ENCODE results near the gene TRIO. TPM values are rescaled to one million over a fixed set of nuclear protein-coding genes. Genes with fewer than 3 reads are reported as not detected.

Gene TRIO
- total RNA-seq, 4 donors from 2014 or later: 21.2 to 105 (median 47.6) TPM

- H3K4me1 ChIP-seq: peaks cover 0 to 10% (median 4%) of the 10 kb centered on the region in 3 donors
- intact Hi-C loops (cut with DNase I): no loop called here
- H3K27ac ChIP-seq: no peak overlapping the region
- H3K36me3 ChIP-seq: peaks cover 0 to 50% (median 9%) of the 10 kb centered on the region in 3 donors
- no peaks in the 10 kb centered on the region for H3K27me3 ChIP-seq
- H3K4me3 ChIP-seq: no peak overlapping the region
- DNase-seq: no peak
- H3K9me3 ChIP-seq: no peaks in the 10 kb centered on the region
- TF ChIP-seq CTCF (IDR thresholded peaks at IDR 0.05) (no peak), POLR2A (IDR thresholded peaks at IDR 0.05) (no peak)
- 88 to 89% methylated on average over 3 of the region's 3 CpGs for WGBS, 2 donors
Measured at GRCh38 chr5:14401639-14402038, 258.5 kb downstream of the TRIO start.

- Histone ChIP-seq H3K27ac (no peak overlapping the region), H3K27me3 (no peaks in the 10 kb centered on the region), H3K4me3 (no peak overlapping the region), H3K4me1 (peaks cover 0 to 13% (median 4%) of the 10 kb centered on the region in 3 donors), H3K9me3 (no peaks in the 10 kb centered on the region), H3K36me3 (peaks cover 0 to 52% (median 11%) of the 10 kb centered on the region in 3 donors)
- no peak for DNase-seq
- 80 to 88% methylated on average over 6 of the region's 6 CpGs for WGBS, 2 donors
- no peak for TF ChIP-seq CTCF (IDR thresholded peaks at IDR 0.05)
- TF ChIP-seq POLR2A (IDR thresholded peaks at IDR 0.05): no peak
- intact Hi-C loops (cut with DNase I): no loop called here
Measured at GRCh38 chr5:14402424-14402823, 259.3 kb downstream of the TRIO start.

GRCh38 chr5:14404780-14405179 is 261.6 kb downstream of the TRIO start:
- no peak for TF ChIP-seq CTCF (IDR thresholded peaks at IDR 0.05)
- no peak for TF ChIP-seq POLR2A (IDR thresholded peaks at IDR 0.05)
- WGBS, 2 donors: 87 to 95% methylated on average over 6 of the region's 6 CpGs
- Histone ChIP-seq H3K27ac (no peak overlapping the region), H3K27me3 (no peaks in the 10 kb centered on the region), H3K4me3 (no peak overlapping the region), H3K4me1 (peaks cover 0 to 19% (median 0%) of the 10 kb centered on the region in 3 donors), H3K9me3 (no peaks in the 10 kb centered on the region), H3K36me3 (peaks cover 0 to 66% (median 11%) of the 10 kb centered on the region in 3 donors)
- intact Hi-C loops (cut with DNase I): no loop called here
- DNase-seq: no peak

- no peak overlapping the region for H3K27ac ChIP-seq
- H3K4me1 ChIP-seq: peaks cover 0 to 19% (median 0%) of the 10 kb centered on the region in 3 donors
- DNase-seq: no peak
- H3K27me3 ChIP-seq: no peaks in the 10 kb centered on the region
- WGBS, 2 donors: 70 to 84% methylated on average over 4 to 10 of the region's 10 CpGs
- intact Hi-C loops (cut with DNase I): no loop called here
- no peak for TF ChIP-seq CTCF (IDR thresholded peaks at IDR 0.05)
- TF ChIP-seq POLR2A (IDR thresholded peaks at IDR 0.05): no peak
- peaks cover 0 to 68% (median 11%) of the 10 kb centered on the region in 3 donors for H3K36me3 ChIP-seq
- H3K9me3 ChIP-seq: no peaks in the 10 kb centered on the region
- no peak overlapping the region for H3K4me3 ChIP-seq
Measured at GRCh38 chr5:14405267-14405666, 262.1 kb downstream of the TRIO start.

- Histone ChIP-seq H3K36me3 (peaks cover 0 to 68% (median 11%) of the 10 kb centered on the region in 3 donors), H3K9me3 (no peaks in the 10 kb centered on the region), H3K27ac (peak overlapping the region in 3 of 4 donors; percentile 66 to 69 (median 67)), H3K4me3 (no peak overlapping the region), H3K4me1 (peaks cover 0 to 22% (median 0%) of the 10 kb centered on the region in 3 donors), H3K27me3 (no peaks in the 10 kb centered on the region)
- no peak for DNase-seq
- WGBS, 2 donors: 87 to 88% methylated on average over 22 of the region's 22 CpGs
- intact Hi-C loops (cut with DNase I): no loop called here
- TF ChIP-seq POLR2A (IDR thresholded peaks at IDR 0.05): no peak
- TF ChIP-seq CTCF (IDR thresholded peaks at IDR 0.05): no peak
Measured at GRCh38 chr5:14405706-14406553, 262.8 kb downstream of the TRIO start.
